ENCODE data around the gene TRPM4.
"Not testable (repeated sequence)": the region's sequence is repeated elsewhere in the genome, so short reads cannot be mapped to it uniquely, and the experiment has no call there.

The TRPM4 gene

DNA sequence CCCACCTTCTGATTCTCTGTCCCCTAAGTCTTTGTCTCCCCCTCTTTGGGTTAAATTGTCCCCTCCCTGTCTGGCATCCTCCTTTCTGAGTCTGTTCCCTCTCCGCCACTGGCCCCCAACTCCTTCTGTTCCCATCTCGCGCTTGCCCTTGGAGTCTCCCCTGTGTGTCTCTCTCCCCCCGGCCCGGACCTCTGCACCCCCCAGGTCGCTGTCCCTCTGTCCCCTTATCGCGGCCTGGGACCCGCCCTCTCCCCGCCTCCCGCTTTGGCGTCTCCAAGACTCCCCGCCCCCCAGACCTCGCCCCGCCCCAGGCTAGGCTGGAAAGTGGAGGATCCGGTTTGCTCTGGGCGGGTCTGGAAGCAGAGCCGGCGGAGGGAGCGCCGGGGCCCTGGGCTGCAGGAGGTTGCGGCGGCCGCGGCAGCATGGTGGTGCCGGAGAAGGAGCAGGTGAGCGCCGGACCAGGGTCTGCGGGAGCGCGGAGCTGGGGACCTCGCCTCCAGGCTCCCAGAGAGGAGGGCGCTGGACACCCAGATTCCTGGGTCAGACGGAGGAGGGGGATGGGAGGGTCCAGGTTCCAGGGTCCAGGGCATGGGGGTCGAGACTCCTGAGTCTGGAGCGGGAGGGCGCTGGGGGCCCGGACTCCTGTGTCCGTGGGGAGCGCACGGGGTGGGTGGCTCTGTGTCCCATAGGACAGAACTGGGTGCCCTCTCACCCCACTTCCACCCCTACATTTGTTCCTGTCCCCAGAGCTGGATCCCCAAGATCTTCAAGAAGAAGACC is at the start of gene TRPM4:
TSS of gene TRPM4 (plus strand) at position 348 of the 780 bp plus-strand sequence. CDS start at position 423, 75 bp downstream.
- DNase-seq: peak; percentile 80

DNA sequence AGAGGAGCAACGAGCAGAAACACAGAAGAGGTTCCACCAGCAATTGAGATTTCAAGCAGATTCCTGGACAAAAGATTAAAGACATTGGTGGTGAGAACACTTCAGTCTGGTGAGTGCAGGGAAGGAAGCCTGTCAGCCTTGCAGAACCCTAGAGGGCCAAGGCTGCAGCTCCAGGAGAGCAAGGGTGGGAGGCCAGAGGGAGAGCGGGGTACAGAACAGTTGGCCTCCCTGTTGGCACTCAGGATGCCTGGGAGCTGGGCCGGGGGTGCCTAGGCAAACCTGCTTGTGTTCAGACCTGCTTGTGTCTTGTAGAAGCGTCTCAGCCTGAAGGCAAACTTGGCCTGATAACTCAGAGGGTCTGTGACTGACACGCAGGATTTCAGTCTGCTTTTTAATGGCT is 48.5 kb upstream of the TRPM4 start:
- DNase-seq: no peak

DNA sequence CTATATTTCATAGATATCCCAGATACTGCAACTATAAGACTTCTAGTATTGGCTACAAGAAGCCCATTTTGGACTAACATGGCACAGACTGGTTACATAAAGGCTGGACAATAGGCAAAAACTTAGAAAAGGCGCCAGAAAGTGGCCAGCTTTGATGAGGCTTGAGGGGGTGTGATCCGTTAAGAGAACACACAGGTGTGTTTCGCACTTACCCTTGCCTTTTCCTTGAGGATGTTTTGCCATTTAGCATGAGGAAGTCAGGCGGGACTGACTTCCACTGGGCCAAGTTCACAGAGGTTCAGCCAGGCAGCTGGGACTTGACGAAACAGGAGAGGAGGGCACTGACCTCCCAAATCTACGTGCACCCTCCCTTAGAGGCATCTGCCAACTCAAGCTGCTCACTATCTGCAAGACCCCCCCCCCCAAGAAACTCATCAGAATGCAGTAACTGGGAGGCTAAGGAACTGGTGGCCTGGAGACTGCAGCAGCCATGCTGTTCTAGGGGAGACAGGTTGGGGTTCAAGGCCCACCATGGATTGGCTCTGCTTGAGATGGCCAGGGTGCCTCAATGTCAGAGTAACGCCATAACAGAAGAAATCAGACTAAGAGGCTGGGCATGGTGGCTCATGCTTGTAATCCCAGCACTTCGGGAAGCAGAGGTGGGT is 47.9 kb upstream of the TRPM4 start:
- DNase-seq: no peak

DNA sequence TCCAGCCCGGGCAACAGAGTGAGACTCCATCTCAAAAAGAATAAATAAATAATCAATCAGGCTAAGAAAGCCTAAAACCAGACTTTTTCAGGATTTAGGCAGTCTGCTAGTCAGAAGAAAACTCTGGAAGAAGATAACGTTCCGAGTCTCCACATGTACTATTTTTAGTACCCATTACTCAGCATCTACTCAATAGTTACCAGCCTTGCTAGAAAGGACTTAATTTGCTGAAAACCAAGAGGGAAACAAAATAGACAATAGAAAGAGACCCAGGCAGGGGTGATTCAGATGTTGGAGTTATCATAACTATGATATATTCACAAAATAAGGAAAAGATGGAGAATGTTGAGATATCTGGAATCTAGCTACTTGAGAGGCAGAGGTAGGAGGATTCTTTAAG is 47.0 kb upstream of the TRPM4 start:
- DNase-seq: no peak

DNA sequence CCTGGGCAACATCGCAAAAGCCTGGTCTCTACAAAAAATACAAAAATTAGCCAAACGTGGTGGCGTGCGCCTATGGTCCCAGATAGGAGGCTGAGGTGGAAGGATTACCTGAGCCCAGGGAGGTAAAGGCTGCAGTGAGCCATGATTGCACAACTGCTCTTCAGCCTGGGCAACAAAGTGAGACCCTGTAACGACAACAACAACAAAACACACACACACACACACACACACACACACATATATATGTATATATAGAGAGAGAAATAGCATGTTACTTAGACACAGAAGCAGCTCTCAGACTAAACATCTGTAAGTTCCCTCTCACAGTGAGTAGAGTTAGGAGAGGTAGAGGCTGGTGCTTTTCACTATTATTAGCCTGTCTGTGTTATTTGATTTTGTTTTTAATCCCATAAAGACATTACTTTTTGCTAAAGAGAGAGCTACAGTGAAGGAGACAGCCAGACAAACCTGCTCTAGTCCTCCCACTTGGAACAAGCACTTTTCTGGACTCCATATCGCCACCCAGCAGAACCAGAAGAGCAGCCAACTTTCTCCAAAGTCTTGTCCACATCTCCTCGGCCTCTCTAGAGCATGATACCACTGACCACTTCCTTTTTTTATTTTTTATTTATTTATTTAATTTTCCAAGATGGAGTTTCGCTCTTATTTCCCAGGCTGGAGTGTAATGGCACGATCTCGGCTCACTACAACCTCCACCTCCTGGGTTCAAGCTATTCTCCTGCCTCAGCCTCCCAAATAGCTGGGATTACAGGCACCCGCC is 46.2 kb upstream of the TRPM4 start:
- DNase-seq: no peak

DNA sequence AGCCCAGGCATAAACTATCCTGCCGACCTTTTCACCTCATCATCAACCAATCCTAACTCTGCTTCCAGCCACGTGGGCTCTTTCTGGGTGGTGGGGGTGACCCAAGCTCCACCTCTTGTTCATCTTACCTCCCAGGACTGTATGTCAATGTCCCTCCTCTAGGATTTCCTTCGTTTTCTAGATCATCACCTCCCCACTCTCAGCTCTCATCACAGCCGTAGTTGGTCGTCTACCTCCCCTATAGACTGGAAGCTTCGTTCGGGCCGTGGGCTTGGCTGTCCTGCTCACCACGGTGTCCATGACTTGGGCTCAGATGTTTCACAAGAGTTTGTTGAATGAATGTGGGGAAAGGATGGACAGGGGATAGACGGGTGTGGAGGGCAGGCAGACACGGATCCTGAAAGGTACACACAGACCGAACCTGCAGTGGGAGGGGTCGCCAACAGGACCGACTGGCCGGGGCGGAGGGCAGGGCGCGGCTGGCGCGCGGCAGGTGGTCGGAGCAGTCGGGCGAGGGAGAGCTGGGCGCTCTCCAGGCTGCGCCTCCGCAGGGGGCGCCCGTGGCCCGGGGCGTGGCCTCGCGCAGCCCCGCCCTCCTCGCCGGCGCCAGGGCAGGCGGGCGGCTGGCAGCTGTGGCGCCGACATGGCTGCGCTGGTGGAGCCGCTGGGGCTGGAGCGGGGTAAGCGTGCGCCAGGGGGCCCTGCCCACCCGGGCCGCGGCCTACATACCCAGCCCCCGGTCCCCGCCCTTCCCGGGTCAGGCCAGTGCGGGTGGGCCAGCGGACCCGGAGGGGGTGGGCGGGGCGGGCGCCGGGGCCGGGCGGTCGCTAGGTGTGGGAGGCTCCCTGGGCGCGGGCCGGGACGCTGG is 43.6 kb upstream of the TRPM4 start, which contains the start of gene LIN7B:
TSS of gene LIN7B (plus strand) at position 609 of the 868 bp plus-strand sequence. CDS start at position 644, 35 bp downstream.
- DNase-seq: peak; percentile 74

DNA sequence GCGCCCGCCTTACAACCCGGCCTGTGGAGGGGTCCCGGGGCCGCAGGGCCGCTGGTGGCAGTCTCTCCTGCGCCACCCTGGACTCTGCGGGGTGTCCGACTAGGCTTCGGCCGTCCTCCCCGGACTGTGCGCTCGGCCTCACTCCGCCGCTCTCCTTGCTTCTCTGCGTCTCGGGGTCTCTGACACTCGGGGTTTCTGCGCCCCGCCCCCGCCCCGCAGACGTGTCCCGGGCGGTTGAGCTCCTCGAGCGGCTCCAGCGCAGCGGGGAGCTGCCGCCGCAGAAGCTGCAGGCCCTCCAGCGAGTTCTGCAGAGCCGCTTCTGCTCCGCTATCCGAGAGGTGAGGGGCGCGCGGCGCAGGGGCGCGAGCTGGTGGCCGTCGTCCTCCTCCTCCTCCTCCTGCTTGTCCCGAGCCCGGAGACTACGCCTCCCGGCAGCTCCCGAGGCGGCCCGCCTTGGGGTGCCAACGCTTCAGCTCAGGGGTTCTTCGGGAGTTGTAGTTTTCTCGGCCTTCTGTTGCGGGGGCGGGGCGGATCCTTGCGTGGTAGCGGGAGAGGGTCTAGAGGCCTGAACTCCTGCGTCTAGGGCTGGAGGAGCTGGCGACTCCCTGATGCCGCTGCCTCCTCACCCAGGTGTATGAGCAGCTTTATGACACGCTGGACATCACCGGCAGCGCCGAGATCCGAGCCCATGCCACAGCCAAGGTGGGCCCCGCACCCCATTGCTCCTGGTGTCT is 42.8 kb upstream of the TRPM4 start:
- peak; percentile 35 for DNase-seq

DNA sequence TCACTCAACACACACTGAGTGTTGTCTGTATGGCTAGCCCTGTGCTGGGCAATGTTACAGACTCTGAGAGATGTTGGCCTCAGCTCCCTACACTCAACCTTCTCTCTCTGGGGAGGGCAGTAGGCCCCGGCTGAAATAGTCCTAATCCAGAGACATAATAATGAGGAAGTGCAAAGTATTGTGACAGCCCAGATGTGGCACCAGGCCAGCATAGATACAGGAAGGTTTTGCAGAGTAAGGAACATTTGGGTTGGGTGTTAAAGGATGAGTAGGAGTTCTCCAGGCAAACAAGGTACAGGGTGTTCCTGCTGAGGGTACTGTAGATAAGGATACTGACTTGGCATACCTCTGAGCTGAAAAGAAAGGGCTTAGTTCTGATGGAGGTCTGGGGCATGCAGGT is 41.0 kb upstream of the TRPM4 start:
- peak; percentile 76 for DNase-seq

DNA sequence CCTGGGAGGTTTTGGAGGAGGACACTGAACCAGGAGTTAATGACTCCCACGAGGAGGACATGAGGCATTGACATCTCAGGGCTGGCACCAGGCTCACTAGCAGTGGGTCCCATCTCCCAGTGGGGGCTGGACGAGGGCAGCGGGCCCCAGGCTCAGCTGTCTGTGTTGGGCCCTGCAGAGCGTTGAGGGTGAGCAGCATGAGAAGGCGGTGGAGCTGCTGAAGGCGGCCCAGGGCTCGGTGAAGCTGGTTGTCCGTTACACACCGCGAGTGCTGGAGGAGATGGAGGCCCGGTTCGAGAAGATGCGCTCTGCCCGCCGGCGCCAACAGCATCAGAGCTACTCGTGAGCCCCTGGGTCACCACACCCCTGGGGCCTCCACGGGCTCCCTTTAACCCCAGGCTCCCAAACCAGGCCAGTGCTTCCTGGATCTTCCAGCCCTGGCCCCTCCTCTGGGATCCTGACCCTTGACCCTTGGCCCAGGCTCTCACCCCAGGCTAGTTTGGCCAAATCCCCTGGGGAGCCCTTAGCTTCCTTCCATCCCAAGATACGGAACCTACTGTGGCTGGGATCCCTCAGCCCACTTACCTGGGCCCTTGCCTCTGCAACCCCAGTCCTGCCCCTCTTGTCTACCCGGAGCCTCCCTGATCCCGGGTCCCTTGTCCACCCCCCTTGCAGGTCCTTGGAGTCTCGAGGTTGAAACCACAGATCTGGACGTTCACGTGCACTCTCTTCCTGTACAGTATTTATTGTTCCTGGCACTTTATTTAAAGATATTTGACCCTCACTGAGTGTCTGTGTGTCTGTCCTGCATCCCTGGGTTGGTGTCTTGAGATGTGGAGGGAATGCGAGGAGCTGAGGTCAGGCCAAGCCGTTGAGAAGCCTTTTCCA is 39.7 kb upstream of the TRPM4 start:
- no peak for DNase-seq

DNA sequence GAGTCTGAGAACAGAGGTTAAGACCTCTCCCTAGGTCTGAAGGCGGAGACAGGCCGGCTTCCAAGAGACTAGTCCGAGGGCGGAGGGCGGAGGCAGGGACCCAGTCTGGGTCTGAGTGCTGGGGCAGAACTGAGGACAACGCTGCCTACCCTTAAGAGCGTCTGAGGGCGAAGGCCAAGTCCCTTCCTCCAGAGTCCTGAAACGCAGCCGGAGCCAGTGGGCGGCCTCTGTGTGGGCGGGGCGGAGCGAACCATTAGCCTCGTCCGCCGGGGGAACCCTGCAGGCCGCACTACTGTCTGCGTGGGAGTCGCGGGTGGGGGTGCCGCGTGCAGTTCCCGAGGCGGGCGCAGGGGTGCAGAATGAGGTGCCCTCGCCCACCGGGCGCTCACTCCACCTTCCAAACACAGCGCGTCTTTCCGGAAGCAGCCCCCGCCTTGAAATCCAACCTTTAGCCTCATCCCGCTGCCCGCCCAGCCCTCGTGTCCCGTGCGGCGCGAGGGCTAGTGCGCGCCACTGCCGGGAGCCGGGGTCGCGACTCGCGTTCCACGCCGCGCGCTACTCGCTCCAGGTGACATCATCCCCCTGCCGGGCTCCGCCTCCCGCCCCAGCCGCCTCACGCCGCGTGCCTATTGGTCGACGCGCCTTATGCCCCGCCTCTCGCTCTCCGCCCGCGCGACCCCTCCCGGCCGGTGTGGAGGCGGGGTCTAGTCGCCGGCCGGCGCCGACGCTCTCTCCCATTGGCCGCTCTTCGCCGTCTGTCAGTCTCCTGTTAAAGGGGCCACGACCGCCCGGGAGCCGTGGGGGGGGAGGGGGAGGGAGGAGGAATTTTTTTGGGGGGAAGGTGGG is 38.8 kb upstream of the TRPM4 start, which contains the start of gene C19orf73:
TSS of gene C19orf73 (minus strand) at position 579 of the 846 bp plus-strand sequence. CDS start at position 458, 121 bp downstream.
- DNase-seq: peak; percentile 94

DNA sequence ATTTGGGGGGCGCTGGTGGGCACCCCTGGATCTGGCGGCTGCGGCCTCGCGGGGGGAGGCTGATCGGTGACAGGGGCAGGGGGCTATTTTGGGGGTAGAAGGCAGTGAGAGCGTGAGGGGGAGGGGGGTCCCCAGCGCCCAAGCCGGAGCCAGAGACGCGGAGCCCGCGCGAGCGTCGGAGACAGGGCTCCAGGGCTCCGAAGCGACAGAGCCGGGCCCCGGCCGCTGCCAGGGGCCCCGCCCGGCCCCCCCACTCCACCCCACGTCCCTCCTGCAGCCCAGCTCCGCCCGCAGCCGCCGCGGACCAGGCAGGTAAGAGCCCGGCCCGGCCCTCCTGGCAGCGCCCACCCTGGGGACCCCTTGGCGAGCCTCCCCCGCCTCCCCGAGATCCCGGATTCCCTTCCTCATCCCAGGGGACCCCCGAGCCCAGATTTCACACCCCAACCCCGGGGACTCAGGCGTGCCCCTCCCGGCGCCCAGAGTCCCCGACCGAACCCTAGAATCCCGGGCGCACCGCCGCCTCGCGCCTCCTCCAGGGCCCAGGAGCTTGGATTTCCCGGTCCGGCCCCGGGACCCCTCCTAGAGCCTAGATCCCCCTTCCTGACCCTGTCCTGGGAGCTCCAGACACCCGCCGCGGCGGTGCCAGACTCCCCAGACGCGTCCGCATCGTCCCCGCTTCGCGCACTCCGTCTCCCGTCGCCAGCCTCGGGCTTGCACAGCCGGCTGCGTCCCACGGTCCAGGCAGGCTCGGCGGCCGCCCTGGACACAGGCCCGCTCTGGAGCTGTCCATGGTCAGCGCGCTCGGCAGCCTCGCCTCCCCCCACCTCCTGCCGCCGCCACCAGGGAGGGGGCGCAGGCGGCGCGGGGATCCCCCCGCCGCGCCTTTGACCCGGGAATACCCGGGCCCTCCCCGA is 37.9 kb upstream of the TRPM4 start, which contains the start of gene PPFIA3:
TSS of gene PPFIA3 (plus strand) at position 134 of the 914 bp plus-strand sequence. CDS start 8,330 bp downstream, outside the sequence.
- DNase-seq: peak; percentile 50

DNA sequence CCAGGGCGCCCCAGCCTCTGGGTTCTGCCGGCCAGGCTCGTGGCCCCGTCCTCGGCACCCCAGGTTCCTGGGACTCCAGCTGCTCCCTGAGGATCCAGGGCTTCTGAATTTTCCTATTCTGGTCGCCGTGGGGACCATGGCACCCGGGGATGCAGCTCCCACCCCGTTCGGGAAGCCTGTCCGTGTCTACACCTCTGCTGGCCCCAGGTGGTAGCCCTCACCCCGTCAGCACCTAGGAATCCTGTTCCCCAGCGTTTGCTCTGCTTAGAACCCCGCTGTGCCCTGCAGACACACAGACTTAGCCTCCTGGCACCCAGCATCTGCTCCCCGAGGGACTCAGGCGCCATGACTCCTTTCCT is 37.3 kb upstream of the TRPM4 start:
- no peak for DNase-seq

DNA sequence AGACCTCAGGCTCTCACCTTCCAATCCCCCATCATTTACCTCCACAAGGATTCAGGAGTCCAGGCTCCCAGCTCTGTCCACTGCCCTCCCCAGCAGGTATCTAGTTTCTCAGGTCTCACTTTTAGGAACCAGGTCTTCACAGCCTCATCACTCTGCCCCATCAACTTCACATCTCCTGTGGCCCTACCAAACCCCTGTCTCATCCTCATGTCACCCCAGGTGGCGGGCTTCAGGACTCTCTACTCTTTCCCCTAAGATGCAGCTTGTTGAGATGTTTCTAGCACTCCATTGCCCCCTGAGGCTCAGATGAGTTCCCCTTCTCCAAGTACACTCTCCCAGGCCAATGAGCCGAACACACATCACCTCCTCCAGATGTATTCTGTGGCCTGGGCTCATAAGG is 36.7 kb upstream of the TRPM4 start:
- no peak for DNase-seq

DNA sequence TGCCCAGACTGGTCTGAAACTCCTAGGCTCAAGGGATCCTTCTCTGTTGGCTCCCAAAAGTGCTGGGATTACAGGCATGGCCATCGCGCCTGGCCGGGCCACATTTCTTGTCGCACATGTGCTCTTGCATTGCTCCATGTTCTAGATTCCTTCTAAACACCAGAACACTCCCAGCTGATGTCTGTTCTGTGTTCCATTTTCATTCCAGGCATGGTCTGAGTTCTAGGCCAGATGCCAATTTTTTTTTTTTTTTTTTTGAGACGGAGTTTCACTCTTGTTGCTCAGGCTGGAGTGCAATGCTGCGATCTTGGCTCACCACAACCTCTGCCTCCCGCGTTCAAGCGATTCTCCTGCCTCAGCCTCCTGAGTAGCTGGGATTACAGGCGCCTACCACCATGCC is 35.8 kb upstream of the TRPM4 start:
- not testable (repeated sequence) for DNase-seq

DNA sequence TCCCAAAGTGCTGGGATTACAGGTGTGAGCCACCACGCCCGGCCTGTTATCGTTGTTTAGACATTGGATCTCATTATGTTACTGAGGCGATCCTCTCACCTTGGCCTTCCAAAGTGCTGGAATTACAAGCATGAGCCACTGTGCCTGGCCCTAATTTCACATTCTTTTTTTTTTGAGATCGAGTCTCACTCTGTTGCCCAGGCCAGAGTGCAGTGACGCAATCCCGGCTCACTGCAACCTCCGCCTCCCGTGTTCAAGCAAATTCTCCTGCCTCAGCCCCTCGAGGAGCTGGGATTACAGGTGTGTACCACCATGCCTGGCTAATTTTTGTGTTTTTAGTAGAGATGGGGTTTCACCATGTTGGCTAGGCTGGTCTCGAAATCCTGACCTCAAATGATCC is 34.3 kb upstream of the TRPM4 start:
- not testable (repeated sequence) for DNase-seq

DNA sequence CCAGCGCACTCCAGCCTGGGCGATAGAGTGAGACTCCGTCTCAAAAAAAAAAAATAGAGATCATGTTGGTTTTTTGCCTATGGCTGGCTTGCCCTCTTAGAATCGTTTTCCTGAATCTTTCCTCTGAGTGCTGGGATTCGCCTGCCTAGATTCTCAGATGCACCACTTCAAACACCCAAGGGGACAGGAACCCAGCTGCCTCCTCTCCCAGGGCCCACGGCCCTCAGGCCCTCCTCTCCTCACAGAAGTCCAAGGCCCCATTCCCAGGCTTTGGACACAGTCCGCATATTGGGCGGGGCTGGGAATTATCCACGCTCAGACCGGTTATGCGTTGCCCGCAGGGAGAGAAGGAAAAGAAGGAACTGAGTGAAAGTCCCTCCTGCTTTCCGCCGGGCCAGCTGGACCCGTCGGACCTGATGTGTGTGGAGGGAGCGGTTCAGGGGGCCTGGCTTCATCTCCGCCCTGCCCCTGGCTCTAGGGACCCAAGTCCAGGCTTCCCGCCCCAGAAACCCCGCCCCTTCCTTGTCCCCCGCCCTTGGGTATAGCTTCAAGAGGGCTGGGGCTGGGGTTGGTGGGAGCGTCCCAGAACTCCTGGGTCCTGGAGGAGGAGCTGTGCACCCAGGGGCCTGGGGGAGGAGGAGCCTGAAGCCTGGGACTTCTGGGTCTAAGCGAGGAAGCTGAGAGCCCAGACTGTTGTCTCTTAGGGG is 32.4 kb upstream of the TRPM4 start:
- no peak for DNase-seq

DNA sequence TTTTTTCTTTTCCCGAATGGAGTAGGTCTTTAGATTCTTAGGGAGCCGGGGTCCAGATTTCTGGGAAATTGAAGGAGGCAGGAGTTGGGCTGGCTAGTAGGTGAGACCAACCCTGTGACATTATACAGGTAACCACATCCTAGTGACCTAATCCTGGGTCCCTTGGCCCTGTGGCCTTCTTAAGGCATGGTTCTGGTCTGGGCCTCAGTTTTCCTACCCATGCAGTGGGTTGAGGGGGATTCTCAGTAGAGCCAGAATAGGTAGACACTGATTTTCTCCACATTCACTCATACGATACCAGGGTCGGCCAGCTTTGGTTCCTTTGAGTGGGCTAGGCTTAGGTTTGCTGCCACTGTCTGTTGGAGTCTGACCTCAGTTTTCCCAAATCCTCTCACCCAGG is 31.0 kb upstream of the TRPM4 start:
- no peak for DNase-seq

DNA sequence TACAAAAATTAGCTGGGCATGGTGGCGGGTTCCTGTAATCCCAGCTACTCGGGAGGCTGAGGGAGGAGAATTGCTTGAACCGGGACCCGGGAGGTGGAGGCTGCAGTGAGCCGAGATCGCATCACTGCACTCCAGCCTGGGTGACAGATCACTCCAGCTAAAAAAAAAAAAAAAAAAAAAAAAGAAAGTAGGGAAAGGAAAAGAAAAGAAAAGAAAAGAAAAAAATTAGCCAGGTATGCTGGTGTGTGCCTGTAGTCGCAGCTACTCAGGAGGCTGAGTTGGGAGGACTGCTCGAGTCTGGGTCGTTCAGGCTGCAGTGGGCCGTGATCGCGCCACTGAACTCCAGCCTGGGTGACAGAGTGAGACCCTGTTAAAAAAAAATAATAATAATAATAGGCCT is 30.4 kb upstream of the TRPM4 start:
- not testable (repeated sequence) for DNase-seq
